HEK293 (cell line): ENCODE measurements around the gene RNF166.

Experiments
- FEZF1 ChIP-seq: fragments of 450-650 bp; formaldehyde crosslinking; IDR thresholded peaks from 2 replicates; pipeline ENCODE4 v1.5.1; 2016; ENCODE audit warnings: missing biosample characterization, missing genetic modification characterization
- GLIS1 ChIP-seq: fragments of 450-650 bp; formaldehyde crosslinking; IDR thresholded peaks from 2 replicates; pipeline ENCODE4 v1.5.1; 2016; ENCODE audit warnings: missing biosample characterization, missing genetic modification characterization
- SCRT2 ChIP-seq: fragments of 450-650 bp; formaldehyde crosslinking; IDR thresholded peaks from 2 replicates; pipeline ENCODE4 v1.5.1; 2016; ENCODE audit warnings: missing biosample characterization, missing genetic modification characterization
- ZNF23 ChIP-seq: fragments of 450-650 bp; formaldehyde crosslinking; IDR thresholded peaks from 2 replicates; pipeline ENCODE4 v1.5.1; 2016; ENCODE audit warnings: missing biosample characterization, missing genetic modification characterization, borderline replicate concordance
- ZNF629 ChIP-seq: fragments of 450-650 bp; formaldehyde crosslinking; IDR thresholded peaks from 2 replicates; pipeline ENCODE4 v1.5.1; 2017; ENCODE audit warnings: missing biosample characterization, missing genetic modification characterization
- ZNF843 ChIP-seq: fragments of 450-650 bp; formaldehyde crosslinking; IDR thresholded peaks from 2 replicates; pipeline ENCODE4 v1.5.1; 2016; ENCODE audit warnings: missing biosample characterization, missing genetic modification characterization
- TF ChIP-seq, protein P1 (sequence below): fragments of 450-650 bp; formaldehyde crosslinking; IDR thresholded peaks from 2 replicates; pipeline ENCODE4 v1.5.1; 2016; ENCODE audit warnings: missing biosample characterization, missing genetic modification characterization, borderline replicate concordance
- TF ChIP-seq, protein P2 (sequence below): fragments of 450-650 bp; formaldehyde crosslinking; IDR thresholded peaks from 2 replicates; pipeline ENCODE4 v1.5.1; 2016; ENCODE audit warnings: missing biosample characterization, missing genetic modification characterization
- TF ChIP-seq, protein P3 (sequence below): fragments of 450-650 bp; formaldehyde crosslinking; IDR thresholded peaks from 2 replicates; pipeline ENCODE4 v1.5.1; 2016; ENCODE audit warnings: missing biosample characterization, missing genetic modification characterization
- TF ChIP-seq, protein P4 (sequence below): fragments of 450-650 bp; formaldehyde crosslinking; IDR thresholded peaks from 2 replicates; pipeline ENCODE4 v1.5.1; 2016; ENCODE audit warnings: missing biosample characterization, missing genetic modification characterization
- TF ChIP-seq, protein P5 (sequence below): fragments of 450-650 bp; formaldehyde crosslinking; IDR thresholded peaks from 2 replicates; pipeline ENCODE4 v1.5.1; 2016; ENCODE audit warnings: missing biosample characterization, missing genetic modification characterization
- TF ChIP-seq, protein P6 (sequence below): fragments of 450-650 bp; IDR thresholded peaks from 2 replicates; pipeline ENCODE4 v1.5.1; 2018; ENCODE audit warnings: missing biosample characterization, mild to moderate bottlenecking, missing genetic modification characterization
- TF ChIP-seq, protein P7 (sequence below): fragments of 450-650 bp; formaldehyde crosslinking; IDR thresholded peaks from 2 replicates; pipeline ENCODE4 v1.5.1; 2016; ENCODE audit warnings: missing biosample characterization, missing genetic modification characterization
- TF ChIP-seq, protein P8 (sequence below): fragments of 450-650 bp; formaldehyde crosslinking; optimal IDR thresholded peaks from 2 replicates; pipeline ENCODE3; 2016; ENCODE audit warnings: missing biosample characterization, mild to moderate bottlenecking, missing genetic modification characterization
- TF ChIP-seq, protein P9 (sequence below): sonication (generic); formaldehyde crosslinking; IDR thresholded peaks from 2 replicates; pipeline ENCODE4 v1.8.1; 2022; ENCODE audit warnings: mild to moderate bottlenecking, moderate library complexity, missing genetic modification reagents

The RNF166 gene

DNA sequence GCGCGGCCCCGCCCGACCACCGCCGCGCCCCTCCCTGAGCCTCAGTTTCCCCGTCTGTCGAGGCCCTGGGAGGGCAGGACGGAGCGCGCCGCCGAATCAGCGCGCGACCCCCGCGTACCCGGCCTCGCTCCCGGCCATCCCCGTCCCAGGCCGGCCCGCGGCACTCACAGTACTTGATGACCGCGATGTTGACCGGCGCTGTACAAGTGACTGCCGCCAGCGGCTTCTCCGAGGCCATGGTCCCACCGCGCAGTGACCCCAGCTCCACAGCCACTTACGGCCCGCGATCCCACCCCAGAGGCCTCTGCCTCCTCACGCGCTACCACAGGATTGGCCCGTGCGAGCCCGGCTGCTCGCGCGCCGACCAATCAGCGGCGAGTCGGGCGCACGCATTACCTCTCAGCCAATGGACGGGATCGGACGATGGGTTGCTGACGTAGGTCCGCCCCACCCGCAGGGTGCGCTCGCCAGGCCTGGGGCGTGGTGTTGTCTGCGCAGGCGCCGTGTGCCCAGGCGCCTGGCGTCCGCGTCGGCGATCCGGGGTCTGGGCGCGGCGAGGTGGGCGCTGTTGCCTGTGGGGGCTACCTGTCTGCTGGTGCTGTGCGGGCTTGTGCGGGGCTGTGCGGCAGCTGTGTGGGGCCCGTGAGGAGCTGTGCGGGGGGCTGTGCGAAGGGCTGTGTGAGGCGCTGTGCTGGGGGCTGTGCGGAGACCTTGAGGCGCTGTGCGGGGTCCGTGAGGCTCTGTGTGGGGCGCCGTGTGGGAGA is 43.2 kb downstream of the RNF166 start, which contains the start of gene MVD (continued):
- TF ChIP-seq, protein P1, sequence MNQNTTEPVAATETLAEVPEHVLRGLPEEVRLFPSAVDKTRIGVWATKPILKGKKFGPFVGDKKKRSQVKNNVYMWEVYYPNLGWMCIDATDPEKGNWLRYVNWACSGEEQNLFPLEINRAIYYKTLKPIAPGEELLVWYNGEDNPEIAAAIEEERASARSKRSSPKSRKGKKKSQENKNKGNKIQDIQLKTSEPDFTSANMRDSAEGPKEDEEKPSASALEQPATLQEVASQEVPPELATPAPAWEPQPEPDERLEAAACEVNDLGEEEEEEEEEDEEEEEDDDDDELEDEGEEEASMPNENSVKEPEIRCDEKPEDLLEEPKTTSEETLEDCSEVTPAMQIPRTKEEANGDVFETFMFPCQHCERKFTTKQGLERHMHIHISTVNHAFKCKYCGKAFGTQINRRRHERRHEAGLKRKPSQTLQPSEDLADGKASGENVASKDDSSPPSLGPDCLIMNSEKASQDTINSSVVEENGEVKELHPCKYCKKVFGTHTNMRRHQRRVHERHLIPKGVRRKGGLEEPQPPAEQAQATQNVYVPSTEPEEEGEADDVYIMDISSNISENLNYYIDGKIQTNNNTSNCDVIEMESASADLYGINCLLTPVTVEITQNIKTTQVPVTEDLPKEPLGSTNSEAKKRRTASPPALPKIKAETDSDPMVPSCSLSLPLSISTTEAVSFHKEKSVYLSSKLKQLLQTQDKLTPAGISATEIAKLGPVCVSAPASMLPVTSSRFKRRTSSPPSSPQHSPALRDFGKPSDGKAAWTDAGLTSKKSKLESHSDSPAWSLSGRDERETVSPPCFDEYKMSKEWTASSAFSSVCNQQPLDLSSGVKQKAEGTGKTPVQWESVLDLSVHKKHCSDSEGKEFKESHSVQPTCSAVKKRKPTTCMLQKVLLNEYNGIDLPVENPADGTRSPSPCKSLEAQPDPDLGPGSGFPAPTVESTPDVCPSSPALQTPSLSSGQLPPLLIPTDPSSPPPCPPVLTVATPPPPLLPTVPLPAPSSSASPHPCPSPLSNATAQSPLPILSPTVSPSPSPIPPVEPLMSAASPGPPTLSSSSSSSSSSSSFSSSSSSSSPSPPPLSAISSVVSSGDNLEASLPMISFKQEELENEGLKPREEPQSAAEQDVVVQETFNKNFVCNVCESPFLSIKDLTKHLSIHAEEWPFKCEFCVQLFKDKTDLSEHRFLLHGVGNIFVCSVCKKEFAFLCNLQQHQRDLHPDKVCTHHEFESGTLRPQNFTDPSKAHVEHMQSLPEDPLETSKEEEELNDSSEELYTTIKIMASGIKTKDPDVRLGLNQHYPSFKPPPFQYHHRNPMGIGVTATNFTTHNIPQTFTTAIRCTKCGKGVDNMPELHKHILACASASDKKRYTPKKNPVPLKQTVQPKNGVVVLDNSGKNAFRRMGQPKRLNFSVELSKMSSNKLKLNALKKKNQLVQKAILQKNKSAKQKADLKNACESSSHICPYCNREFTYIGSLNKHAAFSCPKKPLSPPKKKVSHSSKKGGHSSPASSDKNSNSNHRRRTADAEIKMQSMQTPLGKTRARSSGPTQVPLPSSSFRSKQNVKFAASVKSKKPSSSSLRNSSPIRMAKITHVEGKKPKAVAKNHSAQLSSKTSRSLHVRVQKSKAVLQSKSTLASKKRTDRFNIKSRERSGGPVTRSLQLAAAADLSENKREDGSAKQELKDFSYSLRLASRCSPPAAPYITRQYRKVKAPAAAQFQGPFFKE: no peak
- TF ChIP-seq FEZF1: peak; percentile 66
- TF ChIP-seq, protein P2, sequence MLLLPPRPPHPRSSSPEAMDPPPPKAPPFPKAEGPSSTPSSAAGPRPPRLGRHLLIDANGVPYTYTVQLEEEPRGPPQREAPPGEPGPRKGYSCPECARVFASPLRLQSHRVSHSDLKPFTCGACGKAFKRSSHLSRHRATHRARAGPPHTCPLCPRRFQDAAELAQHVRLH: peak; percentile 87; the same call in 1 of the 2 replicates
- TF ChIP-seq, protein P3, sequence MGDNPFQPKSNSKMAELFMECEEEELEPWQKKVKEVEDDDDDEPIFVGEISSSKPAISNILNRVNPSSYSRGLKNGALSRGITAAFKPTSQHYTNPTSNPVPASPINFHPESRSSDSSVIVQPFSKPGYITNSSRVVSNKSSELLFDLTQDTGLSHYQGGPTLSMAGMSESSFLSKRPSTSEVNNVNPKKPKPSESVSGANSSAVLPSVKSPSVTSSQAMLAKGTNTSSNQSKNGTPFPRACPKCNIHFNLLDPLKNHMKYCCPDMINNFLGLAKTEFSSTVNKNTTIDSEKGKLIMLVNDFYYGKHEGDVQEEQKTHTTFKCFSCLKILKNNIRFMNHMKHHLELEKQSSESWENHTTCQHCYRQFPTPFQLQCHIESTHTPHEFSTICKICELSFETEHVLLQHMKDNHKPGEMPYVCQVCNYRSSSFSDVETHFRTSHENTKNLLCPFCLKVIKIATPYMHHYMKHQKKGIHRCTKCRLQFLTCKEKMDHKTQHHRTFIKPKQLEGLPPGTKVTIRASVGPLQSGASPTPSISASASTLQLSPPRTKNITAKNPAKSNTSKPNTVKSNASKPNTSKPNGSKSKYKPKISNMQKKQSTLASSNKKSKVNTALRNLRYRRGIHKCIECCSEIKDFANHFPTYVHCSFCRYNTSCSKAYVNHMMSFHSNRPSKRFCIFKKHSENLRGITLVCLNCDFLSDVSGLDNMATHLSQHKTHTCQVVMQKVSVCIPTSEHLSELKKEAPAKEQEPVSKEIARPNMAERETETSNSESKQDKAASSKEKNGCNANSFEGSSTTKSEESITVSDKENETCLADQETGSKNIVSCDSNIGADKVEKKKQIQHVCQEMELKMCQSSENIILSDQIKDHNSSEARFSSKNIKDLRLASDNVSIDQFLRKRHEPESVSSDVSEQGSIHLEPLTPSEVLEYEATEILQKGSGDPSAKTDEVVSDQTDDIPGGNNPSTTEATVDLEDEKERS (tag by site-specific recombination): no peak
- TF ChIP-seq ZNF843 (tag by site-specific recombination): 0 out of 2 replicates have a peak, but pooled peaks have one; percentile 19
- TF ChIP-seq ZNF23 (tag by site-specific recombination): no peak
- TF ChIP-seq GLIS1 (tag by site-specific recombination): peak; percentile 98
- TF ChIP-seq, protein P4, sequence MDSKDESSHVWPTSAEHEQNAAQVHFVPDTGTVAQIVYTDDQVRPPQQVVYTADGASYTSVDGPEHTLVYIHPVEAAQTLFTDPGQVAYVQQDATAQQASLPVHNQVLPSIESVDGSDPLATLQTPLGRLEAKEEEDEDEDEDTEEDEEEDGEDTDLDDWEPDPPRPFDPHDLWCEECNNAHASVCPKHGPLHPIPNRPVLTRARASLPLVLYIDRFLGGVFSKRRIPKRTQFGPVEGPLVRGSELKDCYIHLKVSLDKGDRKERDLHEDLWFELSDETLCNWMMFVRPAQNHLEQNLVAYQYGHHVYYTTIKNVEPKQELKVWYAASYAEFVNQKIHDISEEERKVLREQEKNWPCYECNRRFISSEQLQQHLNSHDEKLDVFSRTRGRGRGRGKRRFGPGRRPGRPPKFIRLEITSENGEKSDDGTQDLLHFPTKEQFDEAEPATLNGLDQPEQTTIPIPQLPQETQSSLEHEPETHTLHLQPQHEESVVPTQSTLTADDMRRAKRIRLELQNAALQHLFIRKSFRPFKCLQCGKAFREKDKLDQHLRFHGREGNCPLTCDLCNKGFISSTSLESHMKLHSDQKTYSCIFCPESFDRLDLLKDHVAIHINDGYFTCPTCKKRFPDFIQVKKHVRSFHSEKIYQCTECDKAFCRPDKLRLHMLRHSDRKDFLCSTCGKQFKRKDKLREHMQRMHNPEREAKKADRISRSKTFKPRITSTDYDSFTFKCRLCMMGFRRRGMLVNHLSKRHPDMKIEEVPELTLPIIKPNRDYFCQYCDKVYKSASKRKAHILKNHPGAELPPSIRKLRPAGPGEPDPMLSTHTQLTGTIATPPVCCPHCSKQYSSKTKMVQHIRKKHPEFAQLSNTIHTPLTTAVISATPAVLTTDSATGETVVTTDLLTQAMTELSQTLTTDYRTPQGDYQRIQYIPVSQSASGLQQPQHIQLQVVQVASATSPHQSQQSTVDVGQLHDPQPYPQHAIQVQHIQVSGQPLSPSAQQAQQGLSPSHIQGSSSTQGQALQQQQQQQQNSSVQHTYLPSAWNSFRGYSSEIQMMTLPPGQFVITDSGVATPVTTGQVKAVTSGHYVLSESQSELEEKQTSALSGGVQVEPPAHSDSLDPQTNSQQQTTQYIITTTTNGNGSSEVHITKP (tag by site-specific recombination): peak; percentile 24; the same call in 1 of the 2 replicates
- peak; percentile 18; the same call in 1 of the 2 replicates for TF ChIP-seq SCRT2 (tag by site-specific recombination)
- TF ChIP-seq ZNF629 (tag by site-specific recombination): peak; percentile 20; the same call in 1 of the 2 replicates
- TF ChIP-seq, protein P5, sequence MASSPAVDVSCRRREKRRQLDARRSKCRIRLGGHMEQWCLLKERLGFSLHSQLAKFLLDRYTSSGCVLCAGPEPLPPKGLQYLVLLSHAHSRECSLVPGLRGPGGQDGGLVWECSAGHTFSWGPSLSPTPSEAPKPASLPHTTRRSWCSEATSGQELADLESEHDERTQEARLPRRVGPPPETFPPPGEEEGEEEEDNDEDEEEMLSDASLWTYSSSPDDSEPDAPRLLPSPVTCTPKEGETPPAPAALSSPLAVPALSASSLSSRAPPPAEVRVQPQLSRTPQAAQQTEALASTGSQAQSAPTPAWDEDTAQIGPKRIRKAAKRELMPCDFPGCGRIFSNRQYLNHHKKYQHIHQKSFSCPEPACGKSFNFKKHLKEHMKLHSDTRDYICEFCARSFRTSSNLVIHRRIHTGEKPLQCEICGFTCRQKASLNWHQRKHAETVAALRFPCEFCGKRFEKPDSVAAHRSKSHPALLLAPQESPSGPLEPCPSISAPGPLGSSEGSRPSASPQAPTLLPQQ (tag by site-specific recombination): peak; percentile 86; the same call in 1 of the 2 replicates
- TF ChIP-seq, protein P6, sequence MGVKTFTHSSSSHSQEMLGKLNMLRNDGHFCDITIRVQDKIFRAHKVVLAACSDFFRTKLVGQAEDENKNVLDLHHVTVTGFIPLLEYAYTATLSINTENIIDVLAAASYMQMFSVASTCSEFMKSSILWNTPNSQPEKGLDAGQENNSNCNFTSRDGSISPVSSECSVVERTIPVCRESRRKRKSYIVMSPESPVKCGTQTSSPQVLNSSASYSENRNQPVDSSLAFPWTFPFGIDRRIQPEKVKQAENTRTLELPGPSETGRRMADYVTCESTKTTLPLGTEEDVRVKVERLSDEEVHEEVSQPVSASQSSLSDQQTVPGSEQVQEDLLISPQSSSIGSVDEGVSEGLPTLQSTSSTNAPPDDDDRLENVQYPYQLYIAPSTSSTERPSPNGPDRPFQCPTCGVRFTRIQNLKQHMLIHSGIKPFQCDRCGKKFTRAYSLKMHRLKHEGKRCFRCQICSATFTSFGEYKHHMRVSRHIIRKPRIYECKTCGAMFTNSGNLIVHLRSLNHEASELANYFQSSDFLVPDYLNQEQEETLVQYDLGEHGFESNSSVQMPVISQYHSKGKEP (tag by site-specific recombination): 0 out of 2 replicates have a peak, but pooled peaks have one; percentile 6
- TF ChIP-seq, protein P7, sequence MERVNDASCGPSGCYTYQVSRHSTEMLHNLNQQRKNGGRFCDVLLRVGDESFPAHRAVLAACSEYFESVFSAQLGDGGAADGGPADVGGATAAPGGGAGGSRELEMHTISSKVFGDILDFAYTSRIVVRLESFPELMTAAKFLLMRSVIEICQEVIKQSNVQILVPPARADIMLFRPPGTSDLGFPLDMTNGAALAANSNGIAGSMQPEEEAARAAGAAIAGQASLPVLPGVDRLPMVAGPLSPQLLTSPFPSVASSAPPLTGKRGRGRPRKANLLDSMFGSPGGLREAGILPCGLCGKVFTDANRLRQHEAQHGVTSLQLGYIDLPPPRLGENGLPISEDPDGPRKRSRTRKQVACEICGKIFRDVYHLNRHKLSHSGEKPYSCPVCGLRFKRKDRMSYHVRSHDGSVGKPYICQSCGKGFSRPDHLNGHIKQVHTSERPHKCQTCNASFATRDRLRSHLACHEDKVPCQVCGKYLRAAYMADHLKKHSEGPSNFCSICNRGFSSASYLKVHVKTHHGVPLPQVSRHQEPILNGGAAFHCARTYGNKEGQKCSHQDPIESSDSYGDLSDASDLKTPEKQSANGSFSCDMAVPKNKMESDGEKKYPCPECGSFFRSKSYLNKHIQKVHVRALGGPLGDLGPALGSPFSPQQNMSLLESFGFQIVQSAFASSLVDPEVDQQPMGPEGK: peak; percentile 87
- TF ChIP-seq, protein P8, sequence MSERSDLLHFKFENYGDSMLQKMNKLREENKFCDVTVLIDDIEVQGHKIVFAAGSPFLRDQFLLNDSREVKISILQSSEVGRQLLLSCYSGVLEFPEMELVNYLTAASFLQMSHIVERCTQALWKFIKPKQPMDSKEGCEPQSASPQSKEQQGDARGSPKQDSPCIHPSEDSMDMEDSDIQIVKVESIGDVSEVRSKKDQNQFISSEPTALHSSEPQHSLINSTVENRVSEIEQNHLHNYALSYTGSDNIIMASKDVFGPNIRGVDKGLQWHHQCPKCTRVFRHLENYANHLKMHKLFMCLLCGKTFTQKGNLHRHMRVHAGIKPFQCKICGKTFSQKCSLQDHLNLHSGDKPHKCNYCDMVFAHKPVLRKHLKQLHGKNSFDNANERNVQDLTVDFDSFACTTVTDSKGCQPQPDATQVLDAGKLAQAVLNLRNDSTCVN (tag by site-specific recombination): peak; percentile 90
- TF ChIP-seq, protein P9, sequence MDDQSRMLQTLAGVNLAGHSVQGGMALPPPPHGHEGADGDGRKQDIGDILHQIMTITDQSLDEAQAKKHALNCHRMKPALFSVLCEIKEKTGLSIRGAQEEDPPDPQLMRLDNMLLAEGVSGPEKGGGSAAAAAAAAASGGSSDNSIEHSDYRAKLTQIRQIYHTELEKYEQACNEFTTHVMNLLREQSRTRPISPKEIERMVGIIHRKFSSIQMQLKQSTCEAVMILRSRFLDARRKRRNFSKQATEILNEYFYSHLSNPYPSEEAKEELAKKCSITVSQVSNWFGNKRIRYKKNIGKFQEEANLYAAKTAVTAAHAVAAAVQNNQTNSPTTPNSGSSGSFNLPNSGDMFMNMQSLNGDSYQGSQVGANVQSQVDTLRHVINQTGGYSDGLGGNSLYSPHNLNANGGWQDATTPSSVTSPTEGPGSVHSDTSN (CRISPR knock-in tag): 0 out of 2 replicates have a peak, but pooled peaks have one; percentile 29
